Measurements from ENCODE around the gene PRKN. TPM values are rescaled to one million over a fixed set of nuclear protein-coding genes. Genes with fewer than 3 reads are reported as not detected.

Gene PRKN
- total RNA-seq, 2 experiments from 2014 or later, result not detected

GRCh38 chr6:161667957-161668356 is 1059.6 kb downstream of the PRKN start:
- H3K4me3 Mint-ChIP-seq, result no peak overlapping the region
- no peaks in the 10 kb centered on the region for H3K9me3 Mint-ChIP-seq (ENCODE audit: low read depth)
- no peak for ATAC-seq
- no peak for DNase-seq
- H3K36me3 Mint-ChIP-seq, result no peaks in the 10 kb centered on the region
- no peaks in the 10 kb centered on the region for H3K4me1 Mint-ChIP-seq
- H3K27ac Mint-ChIP-seq, result no peak overlapping the region
- CTCF ChIA-PET, result no interaction called here
- no peaks in the 10 kb centered on the region for H3K27me3 Mint-ChIP-seq

- no peaks in the 10 kb centered on the region for H3K9me3 Mint-ChIP-seq (ENCODE audit: low read depth)
- no peaks in the 10 kb centered on the region for H3K4me1 Mint-ChIP-seq
- H3K36me3 Mint-ChIP-seq, result no peaks in the 10 kb centered on the region
- H3K27me3 Mint-ChIP-seq, result no peaks in the 10 kb centered on the region
- CTCF ChIA-PET, result no interaction called here
- DNase-seq (no peak), ATAC-seq (no peak)
- no peak overlapping the region for H3K4me3 Mint-ChIP-seq
- no peak overlapping the region for H3K27ac Mint-ChIP-seq
Observed at GRCh38 chr6:161663682-161664081, 1063.9 kb downstream of the PRKN start.

GRCh38 chr6:161660666-161661571 is 1066.6 kb downstream of the PRKN start:
- no peak for DNase-seq
- CTCF ChIA-PET, result no interaction called here
- ATAC-seq, result no peak
- no peaks in the 10 kb centered on the region for H3K27me3 Mint-ChIP-seq
- H3K9me3 Mint-ChIP-seq (ENCODE audit: low read depth), result no peaks in the 10 kb centered on the region
- H3K4me1 Mint-ChIP-seq, result no peaks in the 10 kb centered on the region
- no peaks in the 10 kb centered on the region for H3K36me3 Mint-ChIP-seq
- no peak overlapping the region for H3K4me3 Mint-ChIP-seq
- no peak overlapping the region for H3K27ac Mint-ChIP-seq

- Mint-ChIP-seq H3K27ac (no peak overlapping the region), H3K4me3 (no peak overlapping the region), H3K27me3 (no peaks in the 10 kb centered on the region), H3K9me3 (ENCODE audit: low read depth) (no peaks in the 10 kb centered on the region), H3K4me1 (no peaks in the 10 kb centered on the region), H3K36me3 (no peaks in the 10 kb centered on the region)
- CTCF ChIA-PET, result no interaction called here
- DNase-seq, result no peak
- ATAC-seq, result no peak
Observed at GRCh38 chr6:161658211-161658610, 1069.4 kb downstream of the PRKN start.

- Mint-ChIP-seq H3K4me1 (no peaks in the 10 kb centered on the region), H3K4me3 (no peak overlapping the region), H3K36me3 (no peaks in the 10 kb centered on the region), H3K27ac (no peak overlapping the region), H3K9me3 (ENCODE audit: low read depth) (no peaks in the 10 kb centered on the region), H3K27me3 (no peaks in the 10 kb centered on the region)
- ATAC-seq (no peak), DNase-seq (no peak)
- CTCF ChIA-PET, result no interaction called here
Observed at GRCh38 chr6:161654209-161654608, 1073.4 kb downstream of the PRKN start.

- Mint-ChIP-seq H3K9me3 (ENCODE audit: low read depth) (no peaks in the 10 kb centered on the region), H3K4me3 (no peak overlapping the region), H3K4me1 (no peaks in the 10 kb centered on the region), H3K36me3 (no peaks in the 10 kb centered on the region), H3K27me3 (no peaks in the 10 kb centered on the region), H3K27ac (no peak overlapping the region)
- DNase-seq (no peak), ATAC-seq (no peak)
- CTCF ChIA-PET, result no interaction called here
Observed at GRCh38 chr6:161651949-161652348, 1075.6 kb downstream of the PRKN start.

GRCh38 chr6:161649841-161650240 is 1077.7 kb downstream of the PRKN start:
- Mint-ChIP-seq H3K4me1 (no peaks in the 10 kb centered on the region), H3K27ac (no peak overlapping the region), H3K4me3 (no peak overlapping the region), H3K36me3 (no peaks in the 10 kb centered on the region), H3K27me3 (no peaks in the 10 kb centered on the region), H3K9me3 (ENCODE audit: low read depth) (peaks cover 5% of the 10 kb centered on the region)
- DNase-seq, result no peak
- no peak for ATAC-seq
- CTCF ChIA-PET, result no interaction called here

- DNase-seq (no peak), ATAC-seq (no peak)
- Mint-ChIP-seq H3K4me3 (no peak overlapping the region), H3K27me3 (no peaks in the 10 kb centered on the region), H3K9me3 (ENCODE audit: low read depth) (peaks cover 5% of the 10 kb centered on the region), H3K27ac (no peak overlapping the region), H3K4me1 (no peaks in the 10 kb centered on the region), H3K36me3 (no peaks in the 10 kb centered on the region)
- CTCF ChIA-PET, result no interaction called here
Observed at GRCh38 chr6:161649068-161649467, 1078.5 kb downstream of the PRKN start.

GRCh38 chr6:161647234-161647633 is 1080.3 kb downstream of the PRKN start:
- Mint-ChIP-seq H3K4me3 (no peak overlapping the region), H3K27ac (no peak overlapping the region), H3K4me1 (no peaks in the 10 kb centered on the region), H3K9me3 (ENCODE audit: low read depth) (peaks cover 5% of the 10 kb centered on the region), H3K27me3 (no peaks in the 10 kb centered on the region), H3K36me3 (no peaks in the 10 kb centered on the region)
- DNase-seq (no peak), ATAC-seq (no peak)
- CTCF ChIA-PET, result no interaction called here

- Mint-ChIP-seq H3K27ac (no peak overlapping the region), H3K36me3 (no peaks in the 10 kb centered on the region), H3K4me3 (no peak overlapping the region), H3K27me3 (no peaks in the 10 kb centered on the region), H3K4me1 (no peaks in the 10 kb centered on the region), H3K9me3 (ENCODE audit: low read depth) (peaks cover 5% of the 10 kb centered on the region)
- ATAC-seq (no peak), DNase-seq (no peak)
- CTCF ChIA-PET, result no interaction called here
Observed at GRCh38 chr6:161644521-161644920, 1083.0 kb downstream of the PRKN start.

- Mint-ChIP-seq H3K27ac (no peak overlapping the region), H3K4me3 (no peak overlapping the region), H3K27me3 (no peaks in the 10 kb centered on the region), H3K4me1 (no peaks in the 10 kb centered on the region), H3K9me3 (ENCODE audit: low read depth) (peaks cover 2% of the 10 kb centered on the region), H3K36me3 (no peaks in the 10 kb centered on the region)
- ATAC-seq (no peak), DNase-seq (no peak)
- CTCF ChIA-PET, result no interaction called here
Observed at GRCh38 chr6:161641175-161641574, 1086.4 kb downstream of the PRKN start.

- no peak overlapping the region for H3K27ac Mint-ChIP-seq
- ATAC-seq, result no peak
- no peaks in the 10 kb centered on the region for H3K9me3 Mint-ChIP-seq (ENCODE audit: low read depth)
- no peaks in the 10 kb centered on the region for H3K27me3 Mint-ChIP-seq
- H3K4me1 Mint-ChIP-seq, result no peaks in the 10 kb centered on the region
- CTCF ChIA-PET, result no interaction called here
- H3K36me3 Mint-ChIP-seq, result no peaks in the 10 kb centered on the region
- H3K4me3 Mint-ChIP-seq, result no peak overlapping the region
- no peak for DNase-seq
Observed at GRCh38 chr6:161639772-161640171, 1087.8 kb downstream of the PRKN start.

GRCh38 chr6:161637658-161638057 is 1089.9 kb downstream of the PRKN start:
- Mint-ChIP-seq H3K4me3 (no peak overlapping the region), H3K9me3 (ENCODE audit: low read depth) (peaks cover 2% of the 10 kb centered on the region), H3K27me3 (no peaks in the 10 kb centered on the region), H3K27ac (no peak overlapping the region), H3K4me1 (no peaks in the 10 kb centered on the region), H3K36me3 (no peaks in the 10 kb centered on the region)
- ATAC-seq (no peak), DNase-seq (no peak)
- CTCF ChIA-PET, result no interaction called here

GRCh38 chr6:161636882-161637430 is 1090.6 kb downstream of the PRKN start:
- CTCF ChIA-PET, result no interaction called here
- no peak for DNase-seq
- Mint-ChIP-seq H3K4me3 (no peak overlapping the region), H3K27me3 (no peaks in the 10 kb centered on the region), H3K27ac (no peak overlapping the region), H3K36me3 (no peaks in the 10 kb centered on the region), H3K9me3 (ENCODE audit: low read depth) (peaks cover 2% of the 10 kb centered on the region), H3K4me1 (no peaks in the 10 kb centered on the region)
- ATAC-seq, result no peak
